KOPT-K1 (cell line): ENCODE results near the gene CCSER2.

Source experiments
- H3K27ac ChIP-seq: fragments of 200-600 bp; sonication (generic); 2 replicates; pipeline ENCODE4 v1.5.1; 2016; ENCODE audit warnings: antibody characterized with exemption, mild to moderate bottlenecking, low read depth, low read length; ENCODE audit not compliant: poor library complexity, severe bottlenecking
- H3K36me3 ChIP-seq: fragments of 200-600 bp; sonication (generic); 2 replicates; pipeline ENCODE4 v1.5.1; 2017; ENCODE audit warnings: antibody characterized with exemption, mild to moderate bottlenecking, low read length, moderate library complexity; ENCODE audit not compliant: insufficient read depth
- H3K9me3 ChIP-seq: fragments of 200-600 bp; sonication (generic); 2 replicates; pipeline ENCODE4 v1.5.1; 2017; ENCODE audit warnings: antibody characterized with exemption, low read length, mild to moderate bottlenecking; ENCODE audit not compliant: insufficient read depth, poor library complexity, severe bottlenecking

CCSER2 gene

GRCh38 chr10:84549368-84550165 lies 221.2 kb downstream of the CCSER2 start:
- no peaks in the 10 kb centered on the region for H3K36me3 ChIP-seq
- H3K27ac ChIP-seq = no peak overlapping the region
- no peaks in the 10 kb centered on the region for H3K9me3 ChIP-seq

GRCh38 chr10:84550756-84551436 lies 222.5 kb downstream of the CCSER2 start:
- Histone ChIP-seq H3K36me3 (no peaks in the 10 kb centered on the region), H3K27ac (no peak overlapping the region), H3K9me3 (no peaks in the 10 kb centered on the region)

GRCh38 chr10:84551437-84552120 lies 223.2 kb downstream of the CCSER2 start:
- H3K27ac ChIP-seq = no peak overlapping the region
- no peaks in the 10 kb centered on the region for H3K9me3 ChIP-seq
- no peaks in the 10 kb centered on the region for H3K36me3 ChIP-seq

GRCh38 chr10:84552478-84552877 lies 224.1 kb downstream of the CCSER2 start:
- H3K36me3 ChIP-seq = no peaks in the 10 kb centered on the region
- H3K27ac ChIP-seq = no peak overlapping the region
- H3K9me3 ChIP-seq = no peaks in the 10 kb centered on the region

- no peaks in the 10 kb centered on the region for H3K36me3 ChIP-seq
- no peak overlapping the region for H3K27ac ChIP-seq
- H3K9me3 ChIP-seq = no peaks in the 10 kb centered on the region
Observed at GRCh38 chr10:84562592-84562991, 234.2 kb downstream of the CCSER2 start.

GRCh38 chr10:84563355-84563754 lies 235.0 kb downstream of the CCSER2 start:
- H3K27ac ChIP-seq = no peak overlapping the region
- H3K36me3 ChIP-seq = no peaks in the 10 kb centered on the region
- H3K9me3 ChIP-seq = no peaks in the 10 kb centered on the region

GRCh38 chr10:84563868-84564267 lies 235.5 kb downstream of the CCSER2 start:
- no peak overlapping the region for H3K27ac ChIP-seq
- H3K36me3 ChIP-seq = no peaks in the 10 kb centered on the region
- no peaks in the 10 kb centered on the region for H3K9me3 ChIP-seq

GRCh38 chr10:84565881-84566582 lies 237.6 kb downstream of the CCSER2 start:
- Histone ChIP-seq H3K36me3 (no peaks in the 10 kb centered on the region), H3K9me3 (no peaks in the 10 kb centered on the region), H3K27ac (no peak overlapping the region)

GRCh38 chr10:84567133-84567532 lies 238.7 kb downstream of the CCSER2 start:
- Histone ChIP-seq H3K27ac (no peak overlapping the region), H3K9me3 (no peaks in the 10 kb centered on the region), H3K36me3 (no peaks in the 10 kb centered on the region)
